ENCODE data around the gene PRG2.

DNA sequence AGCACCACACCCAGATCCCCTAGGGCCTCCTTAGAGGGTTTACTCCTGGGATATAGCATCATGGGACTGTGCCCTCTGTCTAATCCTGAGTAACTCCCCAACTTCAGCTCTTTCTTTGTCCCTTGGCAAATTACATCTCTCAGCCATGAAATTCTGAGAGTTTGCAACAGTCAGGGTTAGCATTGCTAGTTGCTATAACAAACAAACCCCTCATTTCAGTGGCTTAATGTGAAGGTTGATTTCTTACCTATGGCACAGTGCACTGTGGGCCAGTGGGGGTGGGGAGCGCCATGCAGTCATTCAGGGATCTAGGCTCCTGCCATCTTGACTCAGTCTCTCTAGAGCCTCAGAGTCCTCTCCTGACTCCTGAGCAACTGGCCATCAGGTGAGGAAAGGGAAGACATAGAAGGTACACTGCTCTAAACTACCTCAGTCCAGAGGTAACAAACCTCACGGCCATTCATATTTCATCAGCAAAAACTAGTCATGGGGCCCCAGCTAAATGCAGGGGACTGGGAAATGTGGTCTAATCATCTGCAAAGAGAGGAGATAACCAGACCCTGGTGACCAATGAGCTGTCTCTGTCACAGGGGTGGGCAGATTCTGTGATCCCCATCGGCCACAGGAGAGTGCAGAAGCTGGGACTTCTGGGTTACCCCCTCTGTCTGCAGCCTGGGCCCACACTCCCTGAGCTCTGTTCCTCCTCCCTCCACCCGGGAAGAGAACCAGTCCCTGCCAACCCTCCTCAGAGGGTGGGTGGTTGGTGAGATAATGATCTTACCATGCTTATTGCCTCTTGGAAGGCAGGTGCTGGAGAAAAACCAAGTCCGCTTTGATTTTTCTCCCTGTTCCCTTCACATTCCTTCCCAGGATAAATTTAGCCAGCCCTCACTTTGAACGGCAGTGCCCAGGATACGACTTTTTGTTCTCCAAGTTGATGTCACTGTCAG lies 27.0 kb downstream of the PRG2 start:
- TF ChIP-seq, protein P1, sequence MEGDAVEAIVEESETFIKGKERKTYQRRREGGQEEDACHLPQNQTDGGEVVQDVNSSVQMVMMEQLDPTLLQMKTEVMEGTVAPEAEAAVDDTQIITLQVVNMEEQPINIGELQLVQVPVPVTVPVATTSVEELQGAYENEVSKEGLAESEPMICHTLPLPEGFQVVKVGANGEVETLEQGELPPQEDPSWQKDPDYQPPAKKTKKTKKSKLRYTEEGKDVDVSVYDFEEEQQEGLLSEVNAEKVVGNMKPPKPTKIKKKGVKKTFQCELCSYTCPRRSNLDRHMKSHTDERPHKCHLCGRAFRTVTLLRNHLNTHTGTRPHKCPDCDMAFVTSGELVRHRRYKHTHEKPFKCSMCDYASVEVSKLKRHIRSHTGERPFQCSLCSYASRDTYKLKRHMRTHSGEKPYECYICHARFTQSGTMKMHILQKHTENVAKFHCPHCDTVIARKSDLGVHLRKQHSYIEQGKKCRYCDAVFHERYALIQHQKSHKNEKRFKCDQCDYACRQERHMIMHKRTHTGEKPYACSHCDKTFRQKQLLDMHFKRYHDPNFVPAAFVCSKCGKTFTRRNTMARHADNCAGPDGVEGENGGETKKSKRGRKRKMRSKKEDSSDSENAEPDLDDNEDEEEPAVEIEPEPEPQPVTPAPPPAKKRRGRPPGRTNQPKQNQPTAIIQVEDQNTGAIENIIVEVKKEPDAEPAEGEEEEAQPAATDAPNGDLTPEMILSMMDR (IDR thresholded peaks at IDR 0.05), result no peak
- TF ChIP-seq POLR2AphosphoS5 (IDR thresholded peaks at IDR 0.05), result no peak
- TF ChIP-seq POLR2A (IDR thresholded peaks at IDR 0.05; ENCODE audit: low read depth), result no peak
